GM21723 (cell line): ENCODE measurements around the gene BCL11A.
"Not testable (repeated sequence)": the region's sequence is repeated elsewhere in the genome, so short reads cannot be mapped to it uniquely, and the experiment has no call there.

ENCODE experiments used
- ATAC-seq: cut with Tn5 transposase; IDR thresholded peaks from one replicate; pipeline ENCODE4 v1.9.1; 2021; ENCODE audit warnings: mild to moderate bottlenecking, moderate library complexity; ENCODE audit not compliant: unreplicated experiment

The BCL11A gene

GRCh38 chr2:60440079-60440766 is 113.2 kb downstream of the BCL11A start:
- ATAC-seq = peak; percentile 27

GRCh38 chr2:60439219-60439974 is 114.1 kb downstream of the BCL11A start:
- peak; percentile 98 for ATAC-seq

- no peak for ATAC-seq
These were observed 114.8 kb downstream of the BCL11A start for GRCh38 chr2:60438653-60439052.

GRCh38 chr2:60438131-60438530 is 115.3 kb downstream of the BCL11A start:
- ATAC-seq = no peak

- ATAC-seq = no peak
These were observed 116.3 kb downstream of the BCL11A start for GRCh38 chr2:60437080-60437696.

- ATAC-seq = no peak
These were observed 120.3 kb downstream of the BCL11A start for GRCh38 chr2:60433018-60433596.

GRCh38 chr2:60432035-60432601 is 121.3 kb downstream of the BCL11A start:
- no peak for ATAC-seq

GRCh38 chr2:60429681-60430080 is 123.8 kb downstream of the BCL11A start:
- ATAC-seq = no peak

- ATAC-seq = no peak
These were observed 126.6 kb downstream of the BCL11A start for GRCh38 chr2:60426880-60427279.

- ATAC-seq = no peak
These were observed 127.1 kb downstream of the BCL11A start for GRCh38 chr2:60426341-60426740.

- no peak for ATAC-seq
These were observed 129.2 kb downstream of the BCL11A start for GRCh38 chr2:60424233-60424632.

GRCh38 chr2:60423505-60423904 is 129.9 kb downstream of the BCL11A start:
- no peak for ATAC-seq

GRCh38 chr2:60422826-60423483 is 130.5 kb downstream of the BCL11A start:
- no peak for ATAC-seq

GRCh38 chr2:60417210-60417609 is 136.2 kb downstream of the BCL11A start:
- ATAC-seq = not testable (repeated sequence)

GRCh38 chr2:60416221-60417008 is 137.0 kb downstream of the BCL11A start:
- no peak for ATAC-seq

GRCh38 chr2:60415814-60416213 is 137.6 kb downstream of the BCL11A start:
- no peak for ATAC-seq

GRCh38 chr2:60414495-60415138 is 138.8 kb downstream of the BCL11A start:
- ATAC-seq = no peak

GRCh38 chr2:60413814-60414168 is 139.7 kb downstream of the BCL11A start:
- peak; percentile 87 for ATAC-seq

- ATAC-seq = peak; percentile 37
These were observed 140.2 kb downstream of the BCL11A start for GRCh38 chr2:60413069-60413813.
